Panc1 (cell line): ENCODE data around the gene ARF1. TPM values are rescaled to one million over a fixed set of nuclear protein-coding genes. Genes with fewer than 3 reads are reported as not detected.

Source experiments
- ATAC-seq: fragments of 200-7000 bp; cut with Tn5 transposase; 2 replicates; pipeline ENCODE4 v1.9.1; 2020; ENCODE audit warnings: mild to moderate bottlenecking, moderate library complexity
- BruUV-seq: library from RNA; stranded (reverse); fragments of 400-500 nt; replicated peaks from 2 replicates; lab custom pipeline; 2021; lab: Mats Ljungman, UMichigan
- CTCF ChIA-PET: fragments of 300-600 bp; sonication (Branson Sonifier 250); formaldehyde crosslinking; loops from one replicate; lab custom pipeline; 2022; ENCODE audit warnings: antibody characterized with exemption; lab: Charles Lee
- POLR2A ChIA-PET: fragments of 300-600 bp; sonication (Branson Sonifier 250); formaldehyde crosslinking; loops from one replicate; lab custom pipeline; 2022; ENCODE audit warnings: antibody characterized with exemption; lab: Charles Lee
- DNase-seq: peaks from one replicate; pipeline ENCODE4 v3.0.0-alpha.2; 2010; ENCODE audit warnings: low read depth, low spot score
- H3K27ac ChIP-seq: 2 replicates; pipeline ENCODE4 v1.5.1; 2011; ENCODE audit warnings: mild to moderate bottlenecking, low read length, inconsistent platforms
- H3K27me3 ChIP-seq: fragments of 200-500 bp; sonication (Bioruptor generic); 2 replicates; pipeline ENCODE4 v1.6.0; 2014; ENCODE audit warnings: low read length, inconsistent platforms; ENCODE audit not compliant: control insufficient read depth, insufficient read depth
- H3K36me3 ChIP-seq: fragments of 200-500 bp; sonication (Bioruptor generic); 2 replicates; pipeline ENCODE4 v1.5.1; 2014; ENCODE audit warnings: inconsistent platforms, mild to moderate bottlenecking, low read length, moderate library complexity; ENCODE audit not compliant: control insufficient read depth, insufficient read depth
- H3K4me1 ChIP-seq: 2 replicates; pipeline ENCODE4 v1.5.1; 2011; ENCODE audit warnings: inconsistent platforms, mild to moderate bottlenecking, low read length, moderate library complexity; ENCODE audit not compliant: control insufficient read depth, insufficient read depth
- H3K4me3 ChIP-seq, 2 experiments: 2 replicates each; pipeline ENCODE4 v1.5.1; 2011 to 2012; ENCODE audit warnings: low read depth in 2 of 2, low read length in 2 of 2, mild to moderate bottlenecking in 2 of 2, inconsistent platforms in 1 of 2, moderate library complexity in 1 of 2
- H3K9me3 ChIP-seq: fragments of 200-500 bp; sonication (Bioruptor generic); 2 replicates; pipeline ENCODE4 v1.5.1; 2014; ENCODE audit warnings: low read depth, mild to moderate bottlenecking, inconsistent platforms, low read length, moderate library complexity; ENCODE audit not compliant: control insufficient read depth, insufficient read depth
- POLR2AphosphoS5 ChIP-seq: IDR thresholded peaks from 2 replicates; pipeline ENCODE4 v1.6.1; 2012; ENCODE audit warnings: mild to moderate bottlenecking, low read depth, low read length, moderate library complexity
- SIN3A ChIP-seq: IDR thresholded peaks from 2 replicates; pipeline ENCODE4 v1.6.1; 2012; ENCODE audit warnings: low read depth, mild to moderate bottlenecking, low read length, moderate library complexity, borderline replicate concordance; ENCODE audit not compliant: insufficient read depth
- TCF7L2 ChIP-seq: IDR thresholded peaks from 2 replicates; pipeline ENCODE4 v1.6.1; 2011; ENCODE audit warnings: mild to moderate bottlenecking, low read depth, low read length, inconsistent platforms
- in situ Hi-C: cut with HindIII; loops from 2 replicates; pipeline ENCODE4 v1.10.0; 2016; ENCODE audit warnings: low sequenced_read_pairs, low pct_unique_long_range_greater_than_20kb
- intact Hi-C: fragments of 100-400 bp; cut with micrococcal nuclease; formaldehyde crosslinking; loops from one replicate; pipeline ENCODE4 v1.10.0; 2022; ENCODE audit not compliant: unreplicated experiment
- total RNA-seq: library from RNA; stranded (reverse); gene quantifications from one replicate; pipeline ENCODE4 v1.2.1, GENCODE V29; 2021; ENCODE audit not compliant: unreplicated experiment
- TF ChIP-seq, protein P1 (sequence below): fragments of 450-650 bp; IDR thresholded peaks from 2 replicates; pipeline ENCODE4 v1.5.1; 2017; ENCODE audit warnings: mild to moderate bottlenecking
- TF ChIP-seq, protein P2 (sequence below), 2 experiments: IDR thresholded peaks; 2 replicates each; pipeline ENCODE4 v1.6.1; 2011 to 2012; ENCODE audit warnings: low read depth in 2 of 2, control low read depth in 1 of 2, low read length in 1 of 2, mild to moderate bottlenecking in 1 of 2, moderate library complexity in 1 of 2; ENCODE audit not compliant: insufficient read depth in 1 of 2

ARF1 gene
- total RNA-seq, 1 experiment from 2014 or later = 321 TPM

DNA sequence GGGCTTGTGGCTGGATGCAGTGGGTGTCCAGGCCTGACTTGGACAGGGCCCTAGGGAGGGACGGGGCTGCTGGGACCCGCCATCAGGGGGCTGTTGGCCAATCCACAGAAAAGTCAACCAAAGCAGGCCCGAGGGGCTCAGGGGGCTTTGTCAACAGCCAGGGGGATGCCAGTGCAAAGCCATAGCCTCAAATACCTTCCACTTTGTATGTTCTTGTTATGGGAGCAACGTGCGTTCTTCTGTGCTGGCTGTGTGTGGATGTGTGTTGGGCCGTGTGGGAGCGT lies 35.4 kb upstream of the ARF1 start:
- H3K9me3 ChIP-seq = no peaks in the 10 kb centered on the region

DNA sequence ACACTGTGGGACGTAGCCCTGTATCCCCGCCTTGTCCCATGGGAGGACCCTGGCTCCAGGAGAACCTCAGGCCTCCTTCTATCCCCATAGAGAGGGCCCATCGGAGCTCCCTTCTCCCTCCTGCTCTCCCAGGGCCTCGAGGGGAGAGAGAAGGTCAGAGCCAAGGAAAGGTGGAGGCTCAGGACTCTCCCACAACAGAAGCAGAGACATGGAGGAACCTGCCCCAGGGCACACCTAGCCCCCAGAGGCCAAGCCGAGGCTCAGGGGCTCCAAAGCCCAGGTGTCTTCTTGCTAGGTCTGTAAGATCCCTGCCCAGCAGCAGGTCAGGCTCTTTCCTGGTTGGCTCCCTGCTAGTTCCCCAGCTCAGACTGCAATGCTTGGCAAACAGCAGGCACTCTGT lies 34.4 kb upstream of the ARF1 start:
- BruUV-seq = no TSS peak
- H3K9me3 ChIP-seq = no peaks in the 10 kb centered on the region
- no peak for TF ChIP-seq SIN3A
- no peak for TF ChIP-seq TCF7L2
- TF ChIP-seq POLR2AphosphoS5 = no peak
- TF ChIP-seq, protein P1, sequence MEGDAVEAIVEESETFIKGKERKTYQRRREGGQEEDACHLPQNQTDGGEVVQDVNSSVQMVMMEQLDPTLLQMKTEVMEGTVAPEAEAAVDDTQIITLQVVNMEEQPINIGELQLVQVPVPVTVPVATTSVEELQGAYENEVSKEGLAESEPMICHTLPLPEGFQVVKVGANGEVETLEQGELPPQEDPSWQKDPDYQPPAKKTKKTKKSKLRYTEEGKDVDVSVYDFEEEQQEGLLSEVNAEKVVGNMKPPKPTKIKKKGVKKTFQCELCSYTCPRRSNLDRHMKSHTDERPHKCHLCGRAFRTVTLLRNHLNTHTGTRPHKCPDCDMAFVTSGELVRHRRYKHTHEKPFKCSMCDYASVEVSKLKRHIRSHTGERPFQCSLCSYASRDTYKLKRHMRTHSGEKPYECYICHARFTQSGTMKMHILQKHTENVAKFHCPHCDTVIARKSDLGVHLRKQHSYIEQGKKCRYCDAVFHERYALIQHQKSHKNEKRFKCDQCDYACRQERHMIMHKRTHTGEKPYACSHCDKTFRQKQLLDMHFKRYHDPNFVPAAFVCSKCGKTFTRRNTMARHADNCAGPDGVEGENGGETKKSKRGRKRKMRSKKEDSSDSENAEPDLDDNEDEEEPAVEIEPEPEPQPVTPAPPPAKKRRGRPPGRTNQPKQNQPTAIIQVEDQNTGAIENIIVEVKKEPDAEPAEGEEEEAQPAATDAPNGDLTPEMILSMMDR = no peak
- TF ChIP-seq, protein P2, sequence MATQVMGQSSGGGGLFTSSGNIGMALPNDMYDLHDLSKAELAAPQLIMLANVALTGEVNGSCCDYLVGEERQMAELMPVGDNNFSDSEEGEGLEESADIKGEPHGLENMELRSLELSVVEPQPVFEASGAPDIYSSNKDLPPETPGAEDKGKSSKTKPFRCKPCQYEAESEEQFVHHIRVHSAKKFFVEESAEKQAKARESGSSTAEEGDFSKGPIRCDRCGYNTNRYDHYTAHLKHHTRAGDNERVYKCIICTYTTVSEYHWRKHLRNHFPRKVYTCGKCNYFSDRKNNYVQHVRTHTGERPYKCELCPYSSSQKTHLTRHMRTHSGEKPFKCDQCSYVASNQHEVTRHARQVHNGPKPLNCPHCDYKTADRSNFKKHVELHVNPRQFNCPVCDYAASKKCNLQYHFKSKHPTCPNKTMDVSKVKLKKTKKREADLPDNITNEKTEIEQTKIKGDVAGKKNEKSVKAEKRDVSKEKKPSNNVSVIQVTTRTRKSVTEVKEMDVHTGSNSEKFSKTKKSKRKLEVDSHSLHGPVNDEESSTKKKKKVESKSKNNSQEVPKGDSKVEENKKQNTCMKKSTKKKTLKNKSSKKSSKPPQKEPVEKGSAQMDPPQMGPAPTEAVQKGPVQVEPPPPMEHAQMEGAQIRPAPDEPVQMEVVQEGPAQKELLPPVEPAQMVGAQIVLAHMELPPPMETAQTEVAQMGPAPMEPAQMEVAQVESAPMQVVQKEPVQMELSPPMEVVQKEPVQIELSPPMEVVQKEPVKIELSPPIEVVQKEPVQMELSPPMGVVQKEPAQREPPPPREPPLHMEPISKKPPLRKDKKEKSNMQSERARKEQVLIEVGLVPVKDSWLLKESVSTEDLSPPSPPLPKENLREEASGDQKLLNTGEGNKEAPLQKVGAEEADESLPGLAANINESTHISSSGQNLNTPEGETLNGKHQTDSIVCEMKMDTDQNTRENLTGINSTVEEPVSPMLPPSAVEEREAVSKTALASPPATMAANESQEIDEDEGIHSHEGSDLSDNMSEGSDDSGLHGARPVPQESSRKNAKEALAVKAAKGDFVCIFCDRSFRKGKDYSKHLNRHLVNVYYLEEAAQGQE (IDR thresholded peaks at IDR 0.05; ENCODE audit: insufficient read depth in 1 of 2, low read depth in 2 of 2, low read length in 1 of 2) = no peak
- intact Hi-C loops = no loop called here
- in situ Hi-C loops = no loop called here
- no peaks in the 10 kb centered on the region for H3K36me3 ChIP-seq
- CTCF ChIA-PET = no interaction called here
- H3K27me3 ChIP-seq = no peaks in the 10 kb centered on the region
- H3K27ac ChIP-seq = no peak overlapping the region
- peaks cover 3% of the 10 kb centered on the region; the same call in 1 of the 2 replicates for H3K4me1 ChIP-seq
- POLR2A ChIA-PET = no interaction called here
- DNase-seq = no peak
- no peak overlapping the region for H3K4me3 ChIP-seq
- no peak for ATAC-seq

More for the DNA sequence above, 35.4 kb upstream of the ARF1 start:
- Histone ChIP-seq H3K27me3 (no peaks in the 10 kb centered on the region), H3K27ac (no peak overlapping the region), H3K36me3 (no peaks in the 10 kb centered on the region), H3K4me3 (no peak overlapping the region), H3K4me1 (peaks cover 3% of the 10 kb centered on the region; the same call in 1 of the 2 replicates)
- ChIA-PET POLR2A (no interaction called here), CTCF (no interaction called here)
- DNase-seq (no peak), ATAC-seq (no peak)
- TF ChIP-seq, protein P1 = no peak
- TF ChIP-seq TCF7L2 = no peak
- no peak for TF ChIP-seq POLR2AphosphoS5
- TF ChIP-seq, protein P2 (IDR thresholded peaks at IDR 0.05; ENCODE audit: insufficient read depth in 1 of 2, low read depth in 2 of 2, low read length in 1 of 2) = no peak
- TF ChIP-seq SIN3A = no peak
- no TSS peak for BruUV-seq
- intact Hi-C loops (no loop called here), in situ Hi-C loops (no loop called here)
